ENCODE measurements around the gene EFCAB12. TPM values are rescaled to one million over a fixed set of nuclear protein-coding genes. Genes with fewer than 3 reads are reported as not detected.
"Not testable (repeated sequence)": the region's sequence is repeated elsewhere in the genome, so short reads cannot be mapped to it uniquely, and the experiment has no call there.

Gene EFCAB12
- total RNA-seq, 2 experiments from 2014 or later, result 3.2 to 3.4 TPM

GRCh38 chr3:129413687-129414506 lies 14.5 kb downstream of the EFCAB12 start:
- no peak overlapping the region for H3K4me3 ChIP-seq (ENCODE audit: low read length)
- Mint-ChIP-seq H3K4me1 (ENCODE audit: low read depth) (no peaks in the 10 kb centered on the region), H3K36me3 (ENCODE audit: low read depth) (no peaks in the 10 kb centered on the region), H3K27ac (no peak overlapping the region), H3K4me3 (no peak overlapping the region), H3K27me3 (no peaks in the 10 kb centered on the region), H3K9me3 (no peaks in the 10 kb centered on the region)
- H3K4me1 ChIP-seq (ENCODE audit: insufficient read depth, low read length), result no peaks in the 10 kb centered on the region
- no peaks in the 10 kb centered on the region for H3K9me3 ChIP-seq (ENCODE audit: control insufficient read depth in 1 of 2, insufficient read depth in 1 of 2, low read length in 2 of 2)
- ChIA-PET CTCF (no interaction called here), POLR2A (no interaction called here)
- DNase-seq (no peak), ATAC-seq (ENCODE audit: poor library complexity) (no peak)
- TF ChIP-seq CTCF (IDR thresholded peaks at IDR 0.05), result no peak
- no peaks in the 10 kb centered on the region for H3K36me3 ChIP-seq (ENCODE audit: insufficient read depth, low read length)
- intact Hi-C loops (cut with DNase I, micrococcal nuclease), result no loop called here
- H3K27ac ChIP-seq (ENCODE audit: low read depth in 1 of 2, low read length in 2 of 2), result no peak overlapping the region
- H3K27me3 ChIP-seq (ENCODE audit: control insufficient read depth in 1 of 2, insufficient read depth in 2 of 2, low read length in 2 of 2), result no peaks in the 10 kb centered on the region

GRCh38 chr3:129413238-129413637 lies 15.2 kb downstream of the EFCAB12 start:
- H3K27ac ChIP-seq (ENCODE audit: low read depth in 1 of 2, low read length in 2 of 2); H3K4me3 ChIP-seq (ENCODE audit: low read length); H3K27ac Mint-ChIP-seq; H3K4me1 ChIP-seq (ENCODE audit: insufficient read depth, low read length); H3K36me3 ChIP-seq (ENCODE audit: insufficient read depth, low read length); H3K36me3 Mint-ChIP-seq (ENCODE audit: low read depth); H3K27me3 ChIP-seq (ENCODE audit: control insufficient read depth in 1 of 2, insufficient read depth in 2 of 2, low read length in 2 of 2); H3K4me1 Mint-ChIP-seq (ENCODE audit: low read depth); H3K4me3 Mint-ChIP-seq; DNase-seq; H3K9me3 Mint-ChIP-seq; H3K9me3 ChIP-seq (ENCODE audit: control insufficient read depth in 1 of 2, insufficient read depth in 1 of 2, low read length in 2 of 2); CTCF ChIA-PET; intact Hi-C loops (cut with DNase I, micrococcal nuclease); ATAC-seq (ENCODE audit: poor library complexity); H3K27me3 Mint-ChIP-seq: not testable (repeated sequence)
- POLR2A ChIA-PET, result interaction anchor here (0.6 to 1.3 kb wide), 2 partner anchors 10 to 15 kb away, joined by 3 read pairs; partner anchors contain the start of gene EFCAB12

- no peaks in the 10 kb centered on the region for H3K36me3 ChIP-seq (ENCODE audit: insufficient read depth, low read length)
- H3K27ac ChIP-seq (ENCODE audit: low read depth in 1 of 2, low read length in 2 of 2), result no peak overlapping the region
- Mint-ChIP-seq H3K36me3 (ENCODE audit: low read depth) (no peaks in the 10 kb centered on the region), H3K27ac (no peak overlapping the region), H3K4me1 (ENCODE audit: low read depth) (no peaks in the 10 kb centered on the region), H3K9me3 (no peaks in the 10 kb centered on the region), H3K4me3 (no peak overlapping the region), H3K27me3 (no peaks in the 10 kb centered on the region)
- H3K4me3 ChIP-seq (ENCODE audit: low read length), result no peak overlapping the region
- POLR2A ChIA-PET, result interaction anchor here (0.6 to 1.3 kb wide), 2 partner anchors 10 to 16 kb away, joined by 3 read pairs; partner anchors contain the start of gene EFCAB12
- DNase-seq, result no peak
- intact Hi-C loops (cut with DNase I, micrococcal nuclease), result no loop called here
- no peaks in the 10 kb centered on the region for H3K9me3 ChIP-seq (ENCODE audit: control insufficient read depth in 1 of 2, insufficient read depth in 1 of 2, low read length in 2 of 2)
- no peak for TF ChIP-seq CTCF (IDR thresholded peaks at IDR 0.05)
- no peak for ATAC-seq (ENCODE audit: poor library complexity)
- no peaks in the 10 kb centered on the region for H3K4me1 ChIP-seq (ENCODE audit: insufficient read depth, low read length)
- H3K27me3 ChIP-seq (ENCODE audit: control insufficient read depth in 1 of 2, insufficient read depth in 2 of 2, low read length in 2 of 2), result no peaks in the 10 kb centered on the region
- CTCF ChIA-PET, result no interaction called here
Observed at GRCh38 chr3:129412542-129413198, 15.8 kb downstream of the EFCAB12 start.
